GM21576 (cell line): ENCODE data around the gene SGIP1.

Source experiments
- ATAC-seq: cut with Tn5 transposase; IDR thresholded peaks from one replicate; pipeline ENCODE4 v1.9.1; 2021; ENCODE audit warnings: mild to moderate bottlenecking, moderate library complexity; ENCODE audit not compliant: unreplicated experiment

Gene SGIP1

DNA sequence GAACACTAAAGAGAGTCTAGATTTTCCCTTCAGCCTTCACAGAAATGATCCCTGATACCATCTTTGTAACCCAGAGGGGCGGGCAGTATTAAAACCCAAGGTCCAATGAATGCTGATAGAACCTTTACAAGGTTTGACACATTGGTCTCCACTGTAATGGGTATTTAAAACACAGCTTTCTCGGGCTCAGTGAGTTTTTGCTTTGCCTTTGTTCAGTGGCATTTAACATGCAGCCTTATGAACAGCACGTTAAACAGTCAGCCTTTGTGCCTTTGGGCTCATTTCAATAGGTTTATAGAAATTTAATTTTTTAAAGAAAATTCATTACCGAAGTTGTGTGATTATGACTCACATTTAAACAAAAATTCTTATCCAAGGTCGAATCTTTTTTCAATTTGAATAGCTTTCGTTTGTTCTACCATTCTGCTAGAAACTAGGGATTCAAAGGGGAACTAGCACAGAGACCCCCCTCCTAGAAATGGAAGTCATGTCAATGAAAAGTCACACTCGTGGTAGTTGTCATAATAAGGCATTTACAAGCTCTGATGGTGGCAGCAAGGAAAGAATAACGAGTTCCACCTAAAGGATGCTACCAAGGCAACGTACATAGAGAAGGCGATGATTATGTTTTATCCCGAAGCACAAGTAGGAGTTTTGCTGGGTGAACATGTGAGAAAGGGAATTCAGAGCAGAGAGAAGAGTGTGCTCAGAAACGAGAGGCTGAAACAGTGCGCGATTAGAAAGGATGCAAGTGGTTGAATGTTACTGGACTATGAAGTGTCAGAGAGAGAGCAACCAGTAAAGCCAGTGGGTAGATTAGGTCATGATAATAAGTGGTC, 66.2 kb downstream of the SGIP1 start:
- ATAC-seq, result no peak

DNA sequence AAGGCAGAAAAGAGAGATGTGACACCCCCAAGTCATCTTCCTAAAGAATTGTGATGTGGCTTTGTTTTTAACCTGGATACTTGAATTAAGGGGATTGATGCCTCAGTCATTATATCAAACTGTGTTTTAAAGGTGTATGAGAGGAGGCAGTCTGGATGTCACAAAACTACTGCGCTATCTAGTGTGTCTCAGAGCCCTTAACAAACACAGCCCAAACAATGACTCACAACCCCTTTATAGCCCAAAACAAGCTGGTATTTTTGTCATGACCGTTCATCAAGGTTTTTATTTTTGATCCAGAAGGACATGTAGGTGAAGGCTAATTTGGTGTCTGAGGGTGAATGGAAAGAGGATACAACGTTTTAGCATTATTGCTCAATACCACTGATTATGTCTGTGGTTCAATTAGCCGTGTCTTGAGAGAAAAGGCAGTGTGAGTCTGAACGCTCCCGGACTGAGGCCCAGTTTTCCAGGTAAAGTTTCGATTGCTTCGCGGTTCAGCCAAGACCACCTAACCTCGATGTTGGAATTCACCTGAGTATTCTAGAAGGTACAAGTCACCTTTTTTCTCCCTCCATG, 71.6 kb downstream of the SGIP1 start:
- ATAC-seq, result no peak

GRCh38 chr1:66606362-66607065, 72.6 kb downstream of the SGIP1 start:
- no peak for ATAC-seq

- ATAC-seq, result no peak
These were observed 73.5 kb downstream of the SGIP1 start for GRCh38 chr1:66607458-66607857.

GRCh38 chr1:66613187-66613586, 79.2 kb downstream of the SGIP1 start:
- no peak for ATAC-seq

- no peak for ATAC-seq
These were observed 83.6 kb downstream of the SGIP1 start for GRCh38 chr1:66617362-66618184.

DNA sequence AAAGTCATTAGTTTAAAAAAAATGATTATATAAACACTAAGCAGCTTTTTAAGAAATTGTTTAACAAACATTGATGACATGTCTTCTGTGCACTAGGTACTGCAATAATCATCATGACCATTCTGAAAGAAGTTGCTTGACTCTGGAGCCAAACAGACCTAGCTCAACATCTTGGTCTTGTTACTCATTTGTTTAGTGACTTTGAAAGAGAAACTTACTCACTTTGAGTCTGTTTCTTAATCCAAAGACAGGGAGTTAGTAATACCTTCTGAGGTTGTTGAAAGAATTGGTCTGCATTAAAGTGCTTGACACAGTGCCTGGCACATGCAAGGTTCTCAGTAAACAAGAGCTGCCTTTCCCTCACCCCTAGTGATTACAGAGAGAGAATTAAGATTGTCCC, 84.4 kb downstream of the SGIP1 start:
- no peak for ATAC-seq

DNA sequence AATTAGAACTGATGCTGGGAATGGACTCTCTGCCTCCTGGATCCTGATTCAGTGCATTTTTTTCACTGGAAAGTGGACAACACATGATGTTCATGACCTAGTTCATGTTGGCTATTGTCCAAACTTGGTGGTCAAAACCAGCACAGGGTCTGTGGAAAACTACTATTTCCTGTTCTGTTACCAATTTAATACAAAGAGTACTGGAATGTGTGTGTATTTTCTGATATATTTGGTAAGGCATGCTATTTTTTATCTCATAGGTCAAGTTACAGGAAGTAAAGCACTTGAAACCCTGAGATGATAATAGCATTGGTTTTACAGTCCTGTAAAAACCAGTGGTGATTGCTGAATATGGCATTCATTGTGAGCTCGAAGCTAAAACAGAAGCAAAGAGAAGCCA, 89.9 kb downstream of the SGIP1 start:
- no peak for ATAC-seq

DNA sequence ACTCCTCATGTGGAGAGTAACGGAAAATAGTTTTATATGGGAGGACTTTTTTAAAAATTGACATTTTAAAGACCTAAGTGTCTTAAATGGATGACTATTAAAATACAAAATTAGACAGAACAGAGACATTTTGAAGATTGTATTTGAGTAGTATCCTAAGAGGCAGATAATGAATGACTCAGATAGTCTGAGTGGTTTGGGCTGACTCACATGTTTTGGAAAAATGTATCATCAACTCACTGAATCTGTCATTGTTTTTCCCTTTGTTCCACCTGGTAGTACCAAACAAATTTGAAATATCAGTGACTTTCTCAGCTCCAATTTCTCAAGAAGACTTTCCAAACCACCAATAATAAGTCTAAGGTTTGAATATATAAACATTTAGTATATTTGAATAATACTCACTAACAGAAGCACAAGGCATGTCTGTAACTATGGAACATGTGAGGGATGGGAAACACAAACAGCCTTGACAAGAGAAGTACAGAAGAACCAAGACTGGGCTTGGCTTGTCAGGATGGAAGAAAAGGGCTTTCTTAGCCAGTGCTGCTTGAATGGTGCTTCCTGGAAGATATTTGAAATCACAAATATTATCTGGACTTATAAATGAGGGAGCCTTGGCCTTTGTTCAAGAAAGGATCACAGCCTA, 90.6 kb downstream of the SGIP1 start:
- ATAC-seq, result no peak

GRCh38 chr1:66626261-66626660, 92.3 kb downstream of the SGIP1 start:
- ATAC-seq, result no peak

GRCh38 chr1:66628926-66629325, 95.0 kb downstream of the SGIP1 start:
- ATAC-seq, result no peak

DNA sequence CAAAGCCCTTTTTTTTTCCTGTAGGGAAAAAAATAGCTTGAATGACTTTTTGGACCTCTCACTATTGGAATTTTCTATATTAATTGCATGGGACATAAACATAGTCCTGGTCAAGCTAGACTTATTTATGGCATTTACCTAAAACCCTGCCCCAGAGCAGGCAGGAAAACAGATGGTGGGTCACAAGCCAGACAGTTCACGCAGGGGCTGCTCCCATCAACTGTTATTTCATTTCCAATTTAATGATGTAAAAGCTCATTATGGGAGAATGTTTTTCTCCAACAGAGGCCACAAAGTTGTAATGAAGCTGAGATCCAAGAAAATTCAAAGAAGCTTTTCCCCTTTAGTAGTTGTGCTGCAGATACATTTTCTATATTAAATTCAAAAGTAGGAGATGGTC, 99.2 kb downstream of the SGIP1 start:
- no peak for ATAC-seq

- ATAC-seq, result no peak
These were observed 103.2 kb downstream of the SGIP1 start for GRCh38 chr1:66637146-66637545.

- ATAC-seq, result no peak
These were observed 108.0 kb downstream of the SGIP1 start for GRCh38 chr1:66641891-66642473.

- no peak for ATAC-seq
These were observed 109.0 kb downstream of the SGIP1 start for GRCh38 chr1:66642992-66643391.

GRCh38 chr1:66644331-66644730, 110.4 kb downstream of the SGIP1 start:
- ATAC-seq, result no peak

- ATAC-seq, result peak; percentile 81
These were observed 115.1 kb downstream of the SGIP1 start for GRCh38 chr1:66648901-66649595.

DNA sequence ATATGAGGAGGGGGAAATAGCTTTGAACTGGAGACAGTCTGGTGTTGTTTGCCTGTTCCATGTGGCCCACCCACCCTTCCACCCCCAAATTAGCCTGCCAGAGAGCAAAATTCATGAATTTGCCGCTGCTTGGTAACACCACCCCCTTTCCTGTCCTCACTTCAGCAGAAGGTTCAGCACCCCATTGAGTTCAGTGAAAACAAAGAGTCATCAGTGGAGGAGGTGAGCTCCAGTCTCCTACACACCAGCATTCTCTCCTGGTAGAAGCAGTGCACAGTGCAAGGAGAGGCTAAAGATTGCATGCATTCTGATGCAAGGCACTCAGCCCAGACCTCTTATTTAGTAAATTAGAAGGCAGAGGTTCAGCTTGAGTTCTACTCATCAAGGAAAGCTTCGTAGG, 118.6 kb downstream of the SGIP1 start:
- ATAC-seq, result no peak

DNA sequence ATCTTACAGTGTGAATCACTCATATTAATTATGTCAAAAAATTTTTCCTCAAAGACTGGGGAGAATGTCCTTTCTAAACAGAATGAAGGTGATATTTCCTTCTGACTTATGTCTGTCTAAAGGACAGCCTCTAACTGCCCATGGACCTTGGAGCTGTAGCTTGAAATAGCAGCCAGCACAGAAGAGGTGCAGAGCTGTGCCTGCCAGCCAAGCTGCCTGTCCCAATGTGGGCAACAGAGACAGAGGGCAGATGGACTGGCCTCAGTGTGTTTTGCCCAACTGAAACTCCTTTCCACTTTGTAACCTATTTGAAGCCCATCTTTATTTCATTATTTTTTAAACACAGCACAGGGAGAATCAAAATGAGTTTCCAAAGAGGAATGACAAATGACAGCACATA, 120.7 kb downstream of the SGIP1 start:
- no peak for ATAC-seq

DNA sequence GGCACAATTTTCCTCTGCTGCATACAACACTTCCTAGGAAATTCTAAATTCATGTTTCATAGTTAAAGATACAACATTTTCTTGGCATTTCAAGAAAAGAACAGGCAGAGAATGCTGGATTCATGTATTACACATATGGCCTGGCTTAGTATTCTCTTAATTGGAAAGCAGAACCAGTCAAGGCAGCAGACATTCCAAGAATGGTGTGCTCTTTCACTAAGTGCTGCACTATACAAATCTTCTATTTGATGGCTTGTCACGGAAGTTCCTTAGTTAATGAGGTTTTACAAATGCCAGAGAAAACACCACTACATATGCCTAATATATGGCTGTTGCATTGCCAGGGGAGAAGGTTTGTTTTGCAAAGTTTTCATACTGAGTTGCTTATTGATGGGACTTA, 137.5 kb downstream of the SGIP1 start:
- no peak for ATAC-seq
